Activated effector memory CD4-positive, alpha-beta T cell treated with anti-CD3 and anti-CD28 coated beads, Interleukin-2, amount 50 U/mL, for 16 hours (primary cell): ENCODE data around the gene EXOC6B.
"Not testable (repeated sequence)": the region's sequence is repeated elsewhere in the genome, so short reads cannot be mapped to it uniquely, and the experiment has no call there.

Experiments
- DNase-seq: peaks from one replicate; pipeline ENCODE4 v3.0.0-alpha.2; 2020

Gene EXOC6B

GRCh38 chr2:72421771-72422379 lies 404.0 kb downstream of the EXOC6B start:
- DNase-seq, result not testable (repeated sequence)

GRCh38 chr2:72415781-72416475 lies 409.9 kb downstream of the EXOC6B start:
- DNase-seq, result no peak

GRCh38 chr2:72415241-72415661 lies 410.6 kb downstream of the EXOC6B start:
- DNase-seq, result no peak

DNA sequence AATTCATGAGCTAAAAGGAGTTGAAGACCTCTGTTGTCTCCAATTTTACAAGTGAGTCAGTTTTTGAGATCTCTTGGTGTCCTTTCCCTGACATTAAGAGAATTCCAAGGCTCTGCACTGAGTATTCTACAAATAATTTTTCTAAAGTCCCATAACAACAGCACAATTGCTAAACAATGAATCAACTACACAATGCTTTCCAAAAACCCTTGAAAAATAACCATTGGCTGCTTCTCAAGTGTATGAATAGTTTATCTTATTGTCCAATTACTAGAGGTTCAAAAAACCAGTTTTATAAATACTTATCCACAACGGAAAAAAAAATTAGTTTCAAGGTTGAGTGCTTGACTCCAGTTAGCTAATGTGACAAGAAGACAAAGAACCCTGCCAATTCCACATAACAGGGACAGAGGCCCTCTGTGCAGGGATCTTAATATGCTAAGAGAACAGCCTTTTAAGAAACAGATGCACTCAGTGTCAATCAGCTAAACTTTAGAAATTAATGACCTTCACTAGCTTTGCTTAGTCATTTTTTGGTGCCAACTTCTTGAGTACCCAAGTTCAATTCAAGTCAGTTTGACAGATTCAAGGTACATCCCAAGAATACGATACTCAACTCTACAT lies 411.6 kb downstream of the EXOC6B start:
- no peak for DNase-seq

- no peak for DNase-seq
These were observed 412.1 kb downstream of the EXOC6B start for GRCh38 chr2:72413716-72414115.

GRCh38 chr2:72412214-72412613 lies 413.6 kb downstream of the EXOC6B start:
- no peak for DNase-seq

- DNase-seq, result no peak
These were observed 426.0 kb downstream of the EXOC6B start for GRCh38 chr2:72399879-72400278.

GRCh38 chr2:72395096-72395495 lies 430.7 kb downstream of the EXOC6B start:
- no peak for DNase-seq

DNA sequence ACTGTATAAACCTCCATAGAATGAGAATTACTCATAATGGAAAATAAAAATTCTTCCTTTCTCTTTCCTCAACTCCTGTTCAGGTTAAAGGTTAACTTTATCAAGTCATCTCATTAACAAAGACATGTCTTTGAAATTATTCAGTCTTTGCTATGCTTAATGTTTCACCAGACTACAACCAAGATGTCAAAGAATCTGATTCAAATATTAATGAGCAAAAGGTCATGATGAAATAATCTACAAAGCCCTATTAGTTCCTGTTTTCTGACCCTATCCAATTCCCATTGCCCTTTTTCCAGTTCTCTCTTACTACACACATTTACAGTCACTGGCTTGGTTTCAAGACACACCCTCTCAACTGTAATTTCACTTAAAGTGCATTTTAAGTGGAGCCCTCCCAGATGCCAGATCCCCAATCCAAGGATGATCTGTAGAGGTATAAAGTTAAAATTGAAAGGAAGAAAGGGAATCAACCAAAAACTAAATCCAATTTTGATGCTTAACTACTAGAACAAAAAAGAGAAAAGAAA lies 431.2 kb downstream of the EXOC6B start:
- no peak for DNase-seq

- no peak for DNase-seq
These were observed 436.4 kb downstream of the EXOC6B start for GRCh38 chr2:72389447-72389846.

DNA sequence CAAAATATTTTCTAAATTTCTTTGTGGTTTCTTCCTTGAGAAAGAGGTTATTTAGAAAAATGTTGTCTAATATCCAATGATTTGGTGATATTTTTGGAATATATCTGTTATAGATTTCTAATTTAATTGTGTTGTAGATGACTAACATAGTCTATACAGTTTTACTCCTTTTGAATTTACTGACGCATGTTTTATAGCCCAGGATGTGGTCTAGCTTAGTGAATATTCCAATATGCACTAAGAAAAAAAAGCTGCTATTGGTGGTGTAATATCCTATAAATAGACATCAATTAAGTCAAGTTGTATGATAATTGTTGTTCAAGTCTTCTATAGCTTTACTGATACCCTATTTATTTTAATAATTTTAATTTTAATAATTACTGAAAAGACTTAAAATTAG lies 437.6 kb downstream of the EXOC6B start:
- no peak for DNase-seq

GRCh38 chr2:72386288-72386687 lies 439.5 kb downstream of the EXOC6B start:
- DNase-seq, result no peak

- DNase-seq, result no peak
These were observed 447.0 kb downstream of the EXOC6B start for GRCh38 chr2:72378753-72379348.

DNA sequence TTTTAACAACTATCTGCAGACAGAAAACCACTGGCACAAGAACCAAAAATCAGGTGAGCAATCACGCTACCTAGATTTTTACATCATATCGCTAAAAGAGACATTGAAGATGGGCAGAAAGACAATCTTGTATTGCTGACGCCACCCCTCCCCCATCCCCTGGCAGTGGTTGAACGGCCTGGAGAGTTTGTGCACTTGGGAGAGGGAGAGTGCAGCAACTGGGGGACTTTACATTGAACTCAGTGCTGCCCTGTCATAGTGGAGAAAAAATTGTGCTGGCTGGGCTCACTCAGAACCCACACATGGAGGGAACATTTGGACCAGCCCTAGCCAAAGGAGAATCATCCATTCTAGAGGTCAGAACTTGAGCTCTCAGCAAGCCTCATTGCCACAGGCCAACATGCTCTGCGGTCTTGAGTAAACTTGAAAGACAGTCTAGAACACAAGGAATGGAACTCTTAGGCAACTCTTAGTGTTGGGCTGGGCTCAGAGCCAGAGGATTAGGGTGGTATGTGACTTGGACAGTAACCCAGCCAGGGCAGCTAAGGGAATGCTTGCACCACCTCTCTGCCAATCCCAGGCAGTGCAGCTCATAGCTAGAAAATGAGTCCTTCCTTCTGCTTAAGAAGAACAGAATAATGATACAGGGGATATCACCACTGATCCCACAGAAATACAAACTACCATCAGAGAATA lies 458.2 kb downstream of the EXOC6B start:
- no peak for DNase-seq

- DNase-seq, result no peak
These were observed 462.4 kb downstream of the EXOC6B start for GRCh38 chr2:72363406-72363805.

- DNase-seq, result no peak
These were observed 463.1 kb downstream of the EXOC6B start for GRCh38 chr2:72362733-72363132.

GRCh38 chr2:72361521-72361920 lies 464.3 kb downstream of the EXOC6B start:
- DNase-seq, result no peak

GRCh38 chr2:72361042-72361441 lies 464.8 kb downstream of the EXOC6B start:
- DNase-seq, result no peak

DNA sequence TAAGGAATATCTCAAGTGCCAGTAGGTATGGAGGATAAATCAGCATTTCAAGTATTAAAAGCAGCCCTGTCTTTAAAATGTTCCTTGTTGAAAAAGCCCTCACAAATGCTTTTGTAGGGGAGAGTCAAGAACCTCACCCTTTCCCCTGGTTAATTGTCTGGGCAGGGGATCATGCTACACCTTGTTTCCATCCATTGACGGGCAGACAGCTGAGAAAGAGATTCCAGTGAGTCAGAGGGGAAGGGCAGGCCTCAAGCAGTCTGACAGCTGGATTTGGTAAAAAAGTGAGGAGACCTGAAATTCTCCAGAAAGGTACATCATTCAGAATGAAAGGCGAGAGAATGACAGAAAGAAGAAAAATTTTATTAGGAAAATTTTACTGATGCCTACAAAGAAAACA lies 475.0 kb downstream of the EXOC6B start:
- no peak for DNase-seq

GRCh38 chr2:72349016-72349415 lies 476.8 kb downstream of the EXOC6B start:
- DNase-seq, result no peak

GRCh38 chr2:72347081-72347480 lies 478.8 kb downstream of the EXOC6B start:
- no peak for DNase-seq

- DNase-seq, result no peak
These were observed 484.2 kb downstream of the EXOC6B start for GRCh38 chr2:72341639-72342038.

DNA sequence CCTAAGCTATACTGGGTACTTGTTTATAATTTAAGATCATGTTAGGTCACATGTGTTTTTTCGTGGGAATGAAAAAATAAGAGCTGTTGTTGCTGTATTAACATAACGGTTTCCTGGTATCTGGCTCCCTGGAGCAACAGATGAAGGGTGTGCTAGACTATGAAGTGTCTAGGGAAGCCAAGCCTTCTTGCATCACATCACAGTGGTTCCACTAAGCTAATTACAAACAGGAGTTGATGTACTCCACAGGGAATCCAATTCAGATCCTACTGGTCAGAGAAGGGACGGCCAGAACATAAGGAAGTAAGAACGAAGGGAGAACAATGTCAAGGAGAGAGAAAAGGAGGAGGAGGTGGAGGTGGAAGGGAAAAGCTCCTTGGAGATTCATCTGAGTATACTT lies 485.2 kb downstream of the EXOC6B start:
- DNase-seq, result no peak
